ENCODE measurements around the gene MACIR. TPM values are rescaled to one million over a fixed set of nuclear protein-coding genes. Genes with fewer than 3 reads are reported as not detected.

Gene MACIR
- total and polyA plus RNA-seq, 2 donors (not counting 3 experiments of a cell fraction or from before 2014, with no cell fraction given): 4.0 to 9.3 TPM

DNA sequence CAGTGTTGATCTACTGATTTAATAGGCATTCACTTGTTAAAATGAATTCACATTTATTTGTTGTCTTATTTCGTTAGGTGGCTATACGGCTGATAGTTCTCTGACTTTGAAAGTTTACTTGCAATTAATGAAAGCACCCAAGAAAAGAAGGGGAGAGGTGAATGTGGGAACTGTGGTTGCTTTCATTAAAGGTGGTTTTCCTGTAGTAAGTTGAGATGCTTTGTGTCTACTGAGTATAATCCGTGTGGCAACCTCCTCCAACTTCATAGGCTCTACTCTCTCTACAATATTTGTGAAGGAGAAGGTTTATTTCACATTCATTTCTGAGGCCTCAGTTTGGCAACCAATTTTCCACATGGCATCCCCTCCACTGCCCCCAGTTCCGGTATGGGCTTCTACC, 12.8 kb upstream of the MACIR start:
- BruUV-seq (replicated peaks): no TSS peak
- intact Hi-C loops (cut with micrococcal nuclease): no loop called here
- FAIRE-seq (no peak), DNase-seq (ENCODE audit: low read depth, low spot score) (no peak)
- POLR2A ChIA-PET: no interaction called here
- no peaks in the 10 kb centered on the region for H3K9me3 ChIP-seq (replicated peaks; ENCODE audit: control insufficient read depth, insufficient read depth, low read length)
- no peaks in the 10 kb centered on the region for H3K79me2 ChIP-seq (ENCODE audit: control insufficient read depth, insufficient read depth, low read length)
- no peaks in the 10 kb centered on the region for H4K20me1 ChIP-seq (replicated peaks; ENCODE audit: control insufficient read depth, extremely low read depth, insufficient read depth, low read length)
- no peaks in the 10 kb centered on the region for H3K4me1 ChIP-seq (ENCODE audit: control insufficient read depth, extremely low read depth, insufficient read depth, low read length)
- H3K4me3 ChIP-seq (replicated peaks in 1 of 3; ENCODE audit: insufficient read depth in 1 of 3, low read depth in 1 of 3, low read length in 3 of 3): no peak overlapping the region
- no peaks in the 10 kb centered on the region for H3K36me3 ChIP-seq (ENCODE audit: control insufficient read depth in 2 of 2, extremely low read depth in 1 of 2, insufficient read depth in 2 of 2, low read length in 2 of 2)
- TF ChIP-seq FOS (IDR thresholded peaks at IDR 0.05; ENCODE audit: borderline replicate concordance, insufficient read depth, low read length): no peak
- TF ChIP-seq JUN (IDR thresholded peaks at IDR 0.05; ENCODE audit: borderline replicate concordance, insufficient read depth, insufficient read length, low read depth): no peak
- TF ChIP-seq MYC (IDR thresholded peaks at IDR 0.05; ENCODE audit: low read depth, low read length): no peak
- TF ChIP-seq POLR2A (IDR thresholded peaks at IDR 0.05; ENCODE audit: low read depth, low read length): no peak
- TF ChIP-seq EZH2 (IDR thresholded peaks at IDR 0.05; ENCODE audit: borderline replicate concordance, low read depth, low read length, severe bottlenecking): no peak
- no peak for TF ChIP-seq GATA2 (IDR thresholded peaks at IDR 0.05; ENCODE audit: insufficient read depth, insufficient read length, low read depth, low read length)
- no peak for TF ChIP-seq CTCF (IDR thresholded peaks at IDR 0.05; ENCODE audit: extremely low read depth in 1 of 2, insufficient read depth in 1 of 2, low read depth in 1 of 2, low read length in 2 of 2)
- TF ChIP-seq POLR2AphosphoS5 (IDR thresholded peaks at IDR 0.05; ENCODE audit: insufficient read depth, low read depth, low read length): no peak
- no peak for TF ChIP-seq MAX (IDR thresholded peaks at IDR 0.05; ENCODE audit: insufficient read depth, insufficient read length)
- CTCF ChIA-PET: interaction anchor here (1.6 kb wide), 1 partner anchor 11 kb away, joined by 6 read pairs; no protein-coding TSS in a partner anchor
- no peak overlapping the region for H2AFZ ChIP-seq (ENCODE audit: low read depth, low read length)
- H3K9me1 ChIP-seq (replicated peaks; ENCODE audit: control insufficient read depth, extremely low read depth, insufficient read depth, low read length): no peaks in the 10 kb centered on the region
- no peak overlapping the region for H3K27ac ChIP-seq (ENCODE audit: insufficient read depth, low read depth, low read length)
- H3K9ac ChIP-seq (replicated peaks; ENCODE audit: extremely low read depth, insufficient read depth, low read length): no peak overlapping the region
- dilution Hi-C loops (cut with MboI; ENCODE audit: extremely low pct_ligation_motif_present, low sequenced_read_pairs): no loop called here
- peaks cover 2 to 11% of the 10 kb centered on the region in 2 experiments for H3K27me3 ChIP-seq (ENCODE audit: control insufficient read depth in 2 of 2, insufficient read depth in 2 of 2, low read length in 2 of 2)
- no peak overlapping the region for H3K4me2 ChIP-seq (ENCODE audit: insufficient read depth, low read length)
